Neuronal stem cell (in vitro differentiated cells): ENCODE data around the gene SIGLEC11.
"Not testable (repeated sequence)": the region's sequence is repeated elsewhere in the genome, so short reads cannot be mapped to it uniquely, and the experiment has no call there.

ENCODE experiments used
- DNase-seq: peaks from one replicate; pipeline ENCODE4 v3.0.0-alpha.2; 2013; ENCODE audit warnings: low spot score
- H2AFZ ChIP-seq: one replicate; pipeline ENCODE4 v1.6.1; 2013; ENCODE audit warnings: mild to moderate bottlenecking, low read length, inconsistent platforms
- H2AK5ac ChIP-seq: 2 replicates; pipeline ENCODE4 v1.6.1; 2013; ENCODE audit warnings: low read depth, mild to moderate bottlenecking, inconsistent platforms, low read length, moderate library complexity, mixed read lengths
- H2BK120ac ChIP-seq: 2 replicates; pipeline ENCODE4 v1.6.1; 2013; ENCODE audit warnings: low read depth, mild to moderate bottlenecking, inconsistent platforms, low read length, moderate library complexity, mixed read lengths
- H2BK12ac ChIP-seq: one replicate; pipeline ENCODE4 v1.6.1; 2013; ENCODE audit warnings: low read length, inconsistent platforms
- H2BK15ac ChIP-seq: 2 replicates; pipeline ENCODE4 v1.6.1; 2013; ENCODE audit warnings: mild to moderate bottlenecking, low read length, inconsistent platforms, mixed read lengths
- H2BK5ac ChIP-seq: one replicate; pipeline ENCODE4 v1.6.1; 2013; ENCODE audit warnings: inconsistent platforms, mild to moderate bottlenecking, low read length, moderate library complexity
- H3K14ac ChIP-seq: one replicate; pipeline ENCODE4 v1.6.1; 2013; ENCODE audit warnings: low read length, inconsistent platforms
- H3K18ac ChIP-seq: 2 replicates; pipeline ENCODE4 v1.6.1; 2013; ENCODE audit warnings: low read length, inconsistent platforms
- H3K23ac ChIP-seq: 2 replicates; pipeline ENCODE4 v1.6.1; 2013; ENCODE audit warnings: low read depth, mild to moderate bottlenecking, mixed read lengths, low read length, inconsistent platforms; ENCODE audit not compliant: poor library complexity
- H3K27ac ChIP-seq: replicated peaks from 3 replicates; pipeline ENCODE4 v1.5.1; 2013; ENCODE audit warnings: low read length, inconsistent platforms
- H3K27me3 ChIP-seq, 3 experiments: 2 replicates each; pipeline ENCODE4 v1.6.1; 2013; ENCODE audit warnings: low read length in 3 of 3, mild to moderate bottlenecking in 2 of 3, inconsistent platforms in 1 of 3, low read depth in 1 of 3, mixed read lengths in 1 of 3, moderate library complexity in 1 of 3; ENCODE audit not compliant: control insufficient read depth in 3 of 3, insufficient read depth in 3 of 3
- H3K36me3 ChIP-seq, 2 donors: replicated peaks in 1 of 2; 2 replicates each; pipeline ENCODE4 v1.6.1; 2013; ENCODE audit warnings: low read length in 2 of 2; ENCODE audit not compliant: control insufficient read depth in 2 of 2, insufficient read depth in 2 of 2
- H3K4ac ChIP-seq: 2 replicates; pipeline ENCODE4 v1.6.1; 2013; ENCODE audit warnings: inconsistent platforms, mild to moderate bottlenecking, low read length, moderate library complexity
- H3K4me1 ChIP-seq, 2 donors: 1 replicate in 1 of 2; 2 replicates in 1 of 2; pipeline ENCODE4 v1.6.1; 2013; ENCODE audit warnings: low read length in 2 of 2, low read depth in 1 of 2; ENCODE audit not compliant: control insufficient read depth in 2 of 2, insufficient read depth in 1 of 2
- H3K4me2 ChIP-seq: one replicate; pipeline ENCODE4 v1.6.1; 2013; ENCODE audit warnings: mild to moderate bottlenecking, low read length, inconsistent platforms; ENCODE audit not compliant: insufficient read depth, poor library complexity, severe bottlenecking
- H3K4me3 ChIP-seq, 2 donors: 2 replicates each; pipeline ENCODE4 v1.5.1; 2013; ENCODE audit warnings: low read length in 2 of 2, mild to moderate bottlenecking in 2 of 2, inconsistent platforms in 1 of 2, moderate library complexity in 1 of 2
- H3K79me1 ChIP-seq: one replicate; pipeline ENCODE4 v1.6.1; 2013; ENCODE audit warnings: low read depth, mild to moderate bottlenecking, inconsistent platforms, low read length, moderate library complexity
- H3K9ac ChIP-seq: one replicate; pipeline ENCODE4 v1.6.1; 2013; ENCODE audit warnings: mild to moderate bottlenecking, low read depth, low read length, inconsistent platforms; ENCODE audit not compliant: poor library complexity
- H3K9me3 ChIP-seq, 2 donors: replicated peaks in 1 of 2; 2 replicates each; pipeline versions ENCODE3 to v1.6.1; 2013; ENCODE audit warnings: low read length in 2 of 2, mild to moderate bottlenecking in 2 of 2, inconsistent platforms in 1 of 2, low read depth in 1 of 2, mixed read lengths in 1 of 2, moderate library complexity in 1 of 2; ENCODE audit not compliant: control insufficient read depth in 2 of 2, insufficient read depth in 1 of 2
- H4K8ac ChIP-seq: one replicate; pipeline ENCODE4 v1.6.1; 2013; ENCODE audit warnings: low read depth, mild to moderate bottlenecking, inconsistent platforms, low read length, moderate library complexity
- H4K91ac ChIP-seq: one replicate; pipeline ENCODE4 v1.6.1; 2013; ENCODE audit warnings: low read length, low read depth, mild to moderate bottlenecking, inconsistent platforms; ENCODE audit not compliant: poor library complexity
- WGBS, 2 donors: extraction: QIAGEN DNeasy Blood & Tissue Kit; methylation state at CpG; one replicate each; pipeline ENCODE4 v1.1.7; 2013; ENCODE audit warnings: missing lambda C conversion rate in 2 of 2, mixed read lengths in 1 of 2; ENCODE audit not compliant: insufficient read length in 2 of 2, insufficient replicate concordance in 1 of 2; ENCODE audit errors: extremely low coverage in 2 of 2; 5-methylcytosine and 5-hydroxymethylcytosine counted together

SIGLEC11 gene

DNA sequence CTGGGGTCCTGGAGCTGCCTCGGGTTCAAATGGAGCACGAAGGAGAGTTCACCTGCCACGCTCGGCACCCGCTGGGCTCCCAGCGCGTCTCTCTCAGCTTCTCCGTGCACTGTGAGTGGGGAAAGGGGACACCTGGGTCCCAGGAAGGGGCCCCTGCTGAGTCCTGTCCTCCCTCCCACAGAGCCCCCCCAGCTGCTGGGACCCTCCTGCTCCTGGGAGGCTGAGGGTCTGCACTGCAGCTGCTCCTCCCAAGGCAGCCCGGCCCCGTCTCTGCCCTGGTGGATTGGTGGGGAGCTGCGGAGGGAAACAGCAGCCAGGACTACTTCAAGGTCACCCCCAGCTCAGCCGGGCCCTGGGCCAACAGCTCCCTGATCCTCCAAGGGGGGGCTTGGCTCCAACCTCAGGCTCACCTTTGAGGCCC is 11.0 kb upstream of the SIGLEC11 start:
- Histone ChIP-seq H2BK120ac (no peak overlapping the region), H3K18ac (no peak overlapping the region), H2AK5ac (no peak overlapping the region), H2BK15ac (no peak overlapping the region), H3K9ac (no peak overlapping the region), H3K4me3 (no peak overlapping the region), H3K23ac (no peak overlapping the region), H4K8ac (no peak overlapping the region), H3K14ac (no peak overlapping the region), H2BK5ac (peak overlapping the region; percentile 24), H3K9me3 (no peaks in the 10 kb centered on the region), H3K36me3 (peaks cover 0 to 2% of the 10 kb centered on the region in 2 donors), H2AFZ (no peak overlapping the region), H3K27ac (no peak overlapping the region), H2BK12ac (no peak overlapping the region), H3K79me1 (no peaks in the 10 kb centered on the region), H3K27me3 (no peaks in the 10 kb centered on the region), H3K4me1 (no peaks in the 10 kb centered on the region), H3K4me2 (no peak overlapping the region), H4K91ac (no peak overlapping the region), H3K4ac (no peak overlapping the region)
- DNase-seq = no peak
- WGBS, 2 donors = no CpG with 5 or more reads among the region's 12 CpGs

DNA sequence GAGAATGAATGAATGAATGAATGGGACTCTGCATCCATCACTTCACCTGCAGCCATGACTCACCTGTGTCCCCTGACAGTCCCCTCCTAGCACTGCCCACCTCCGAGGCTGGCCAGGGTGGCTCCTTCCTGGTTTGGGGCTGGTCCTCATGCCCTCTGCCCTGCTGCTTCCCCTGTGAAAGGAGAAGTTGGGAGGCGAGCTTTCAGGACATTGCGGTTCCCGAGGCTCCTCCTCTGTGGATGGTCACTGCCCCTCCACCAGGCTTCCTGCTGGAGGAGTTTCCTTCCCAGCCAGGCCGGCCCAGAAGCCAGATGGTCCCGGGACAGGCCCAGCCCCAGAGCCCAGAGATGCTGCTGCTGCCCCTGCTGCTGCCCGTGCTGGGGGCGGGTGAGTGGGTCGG is 8.4 kb upstream of the SIGLEC11 start:
- not testable (repeated sequence) for H3K14ac ChIP-seq, DNase-seq, H3K4me3 ChIP-seq, H2BK12ac ChIP-seq, H3K4me1 ChIP-seq, H3K27ac ChIP-seq, H3K4ac ChIP-seq, H2BK120ac ChIP-seq, H4K91ac ChIP-seq, H3K9me3 ChIP-seq, H2AK5ac ChIP-seq, H3K18ac ChIP-seq, H4K8ac ChIP-seq, H2BK5ac ChIP-seq, H3K4me2 ChIP-seq, H3K36me3 ChIP-seq, H3K79me1 ChIP-seq, H2AFZ ChIP-seq, H3K27me3 ChIP-seq, H3K23ac ChIP-seq, H3K9ac ChIP-seq, H2BK15ac ChIP-seq
- no CpG with 5 or more reads among the region's 9 CpGs for WGBS, 2 donors

DNA sequence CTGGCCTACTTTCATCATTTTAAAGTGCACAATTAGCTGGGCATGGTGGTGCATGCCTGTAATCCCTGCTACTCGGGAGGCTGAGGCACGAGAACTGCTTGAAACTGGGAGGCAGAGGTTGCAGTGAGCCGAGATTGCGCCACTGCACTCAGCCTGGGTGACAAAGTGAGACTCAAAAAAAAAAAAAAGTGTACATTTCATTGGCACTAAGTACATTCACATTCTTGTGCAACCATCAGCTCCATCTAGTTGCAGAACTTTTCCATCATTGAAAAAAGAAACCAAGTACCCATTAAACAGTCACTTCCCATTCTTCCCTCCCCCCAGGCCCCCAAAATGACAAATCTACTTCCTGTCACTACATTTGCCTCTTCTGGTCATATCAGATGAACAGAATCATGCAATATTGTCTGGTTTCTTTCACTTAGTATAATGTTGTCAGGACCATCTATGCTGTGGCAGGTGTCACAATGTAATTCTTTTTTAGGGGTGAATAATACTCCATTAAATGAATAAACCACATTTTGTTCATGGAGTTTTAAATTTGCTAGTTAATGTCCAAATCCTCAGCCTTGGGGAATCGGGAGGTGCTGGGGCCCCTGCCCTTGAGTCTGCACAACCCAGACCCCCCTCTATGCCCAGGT is 7.4 kb upstream of the SIGLEC11 start:
- no peak overlapping the region for H4K8ac ChIP-seq

DNA sequence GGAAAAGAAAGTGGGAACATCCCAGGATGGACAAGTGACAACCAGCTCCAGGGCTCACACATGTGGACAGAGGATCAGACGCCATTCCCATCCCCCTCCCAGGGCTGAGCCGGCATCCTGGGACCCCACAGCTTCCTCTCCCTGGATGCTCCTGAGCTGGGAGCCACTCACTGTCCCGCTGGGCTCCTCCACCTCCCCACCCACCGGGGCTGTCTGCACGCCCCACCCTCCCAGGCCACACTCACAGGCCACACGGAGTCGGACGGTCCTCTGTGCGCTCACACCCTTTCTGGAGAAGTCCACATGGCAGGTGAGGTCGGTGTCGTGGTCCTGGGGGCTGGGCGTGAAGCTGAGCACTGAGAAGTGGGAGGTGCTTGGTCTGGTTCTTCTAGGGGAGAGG is 1.1 kb downstream of the SIGLEC11 start:
- not testable (repeated sequence) for H4K8ac ChIP-seq, H3K4me2 ChIP-seq, H3K14ac ChIP-seq, H3K9me3 ChIP-seq, H2BK120ac ChIP-seq, H3K4me3 ChIP-seq, H3K23ac ChIP-seq, H3K4ac ChIP-seq, H2BK12ac ChIP-seq, H3K18ac ChIP-seq, H3K36me3 ChIP-seq, H3K4me1 ChIP-seq, H3K79me1 ChIP-seq, H2BK15ac ChIP-seq, H3K27ac ChIP-seq, H2BK5ac ChIP-seq, H2AFZ ChIP-seq, H2AK5ac ChIP-seq, H3K27me3 ChIP-seq, H4K91ac ChIP-seq, DNase-seq, H3K9ac ChIP-seq
- no CpG with 5 or more reads among the region's 12 CpGs for WGBS, 2 donors

More for the DNA sequence above, 7.4 kb upstream of the SIGLEC11 start:
- no peak overlapping the region for H3K23ac ChIP-seq
- H3K14ac ChIP-seq = no peak overlapping the region
- no peak overlapping the region for H2BK15ac ChIP-seq
- DNase-seq = no peak
- H3K4me1 ChIP-seq = no peaks in the 10 kb centered on the region
- H3K79me1 ChIP-seq = no peaks in the 10 kb centered on the region
- H3K18ac ChIP-seq = no peak overlapping the region
- H2BK12ac ChIP-seq = no peak overlapping the region
- H3K27ac ChIP-seq = no peak overlapping the region
- H3K9me3 ChIP-seq = peaks cover 0 to 2% of the 10 kb centered on the region in 2 donors
- H2AFZ ChIP-seq = no peak overlapping the region
- no CpG with 5 or more reads among the region's 5 CpGs for WGBS, 2 donors
- H3K27me3 ChIP-seq = no peaks in the 10 kb centered on the region
- H3K4ac ChIP-seq = no peak overlapping the region
- H2BK5ac ChIP-seq = no peak overlapping the region
- H4K91ac ChIP-seq = no peak overlapping the region
- H3K4me3 ChIP-seq = no peak overlapping the region
- no peak overlapping the region for H3K9ac ChIP-seq
- no peak overlapping the region for H3K4me2 ChIP-seq
- no peaks in the 10 kb centered on the region for H3K36me3 ChIP-seq
- no peak overlapping the region for H2AK5ac ChIP-seq
- no peak overlapping the region for H2BK120ac ChIP-seq
